HG03159 (cell line): ENCODE measurements around the gene CASR.

Source experiments
- ATAC-seq: cut with Tn5 transposase; IDR thresholded peaks from one replicate; pipeline ENCODE4 v1.9.1; 2021; ENCODE audit warnings: mild to moderate bottlenecking, moderate library complexity; ENCODE audit not compliant: unreplicated experiment

CASR gene

DNA sequence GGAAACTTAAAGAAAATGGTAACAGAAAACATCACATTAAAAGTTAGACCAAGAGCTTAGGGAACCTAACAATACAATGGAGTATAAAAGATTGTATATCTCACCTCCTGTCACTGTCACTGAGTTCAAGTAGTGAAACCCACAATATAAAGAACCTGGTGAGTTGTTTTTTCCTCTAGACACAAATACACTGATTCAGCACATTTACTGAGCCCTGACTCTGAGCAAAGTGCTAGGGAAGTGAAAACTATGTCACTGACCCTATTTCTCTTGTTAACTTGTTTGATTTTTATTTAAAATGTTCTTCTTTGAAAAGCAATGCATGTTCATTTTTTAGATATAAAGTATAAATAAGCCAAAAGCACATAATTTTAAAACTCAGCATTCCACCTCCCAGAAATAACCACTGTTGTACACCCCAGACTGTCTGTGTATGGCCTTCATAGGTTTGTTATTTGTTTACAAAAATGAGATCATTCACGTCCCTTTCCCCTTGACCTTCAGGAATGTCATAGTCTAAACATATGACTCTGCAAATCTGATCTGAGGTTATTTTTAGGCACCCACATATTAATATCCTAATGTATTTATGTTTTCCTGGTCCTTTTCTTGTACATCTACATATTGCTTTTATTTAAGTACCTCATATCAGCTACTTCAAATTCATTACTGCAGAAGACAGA is 72.4 kb downstream of the CASR start:
- peak; percentile 59 for ATAC-seq

GRCh38 chr3:122257644-122258364 is 74.3 kb downstream of the CASR start:
- ATAC-seq = no peak

DNA sequence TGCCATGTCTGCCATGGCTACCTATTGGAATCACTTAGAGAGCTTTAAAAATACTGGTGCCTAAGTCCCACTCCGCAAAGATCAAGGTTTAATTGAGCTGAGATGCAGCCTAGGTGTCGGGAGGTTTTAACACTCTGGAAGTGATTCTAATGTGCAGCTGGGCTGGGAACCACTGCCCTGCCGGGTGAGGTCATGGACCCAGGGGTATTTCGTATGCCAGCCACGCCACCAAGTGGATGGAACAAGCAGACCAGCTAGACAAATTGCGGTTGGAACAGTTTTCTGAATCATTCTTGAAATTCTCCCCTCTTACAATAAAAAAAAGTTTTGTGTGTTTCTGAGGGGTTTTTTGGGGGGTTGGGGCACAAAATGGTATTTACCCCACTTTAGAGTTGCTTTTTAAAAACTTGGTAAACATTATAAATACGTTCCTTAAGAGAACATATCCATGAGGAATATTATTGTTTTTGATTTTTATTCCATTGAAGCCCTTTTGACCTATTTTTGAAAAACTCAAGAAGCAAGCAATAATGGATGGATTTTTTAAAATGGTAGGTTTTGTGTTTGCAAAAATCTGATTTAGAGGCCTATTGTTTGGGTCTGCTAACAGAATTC is 75.4 kb downstream of the CASR start:
- peak; percentile 76 for ATAC-seq

DNA sequence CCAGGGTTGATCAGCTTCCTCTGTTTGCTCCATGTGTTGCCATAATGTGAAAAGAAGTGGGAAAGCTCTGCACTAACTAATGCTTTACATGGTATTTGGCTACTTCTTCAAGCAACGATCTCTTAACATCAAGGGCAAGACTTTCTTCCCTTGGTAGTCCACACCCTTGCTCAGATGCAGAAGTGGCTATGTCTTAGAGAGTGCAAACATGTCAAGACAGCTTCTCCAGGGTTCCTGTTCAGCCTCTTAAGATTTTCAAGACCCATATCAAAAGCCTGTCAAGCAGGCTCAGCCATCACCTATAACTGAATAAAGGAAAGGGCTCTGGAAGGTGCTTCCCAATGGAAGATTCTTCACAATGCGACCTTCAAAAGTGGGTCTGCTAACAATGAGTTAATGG is 76.7 kb downstream of the CASR start:
- ATAC-seq = no peak

GRCh38 chr3:122263058-122263457 is 79.6 kb downstream of the CASR start:
- no peak for ATAC-seq

DNA sequence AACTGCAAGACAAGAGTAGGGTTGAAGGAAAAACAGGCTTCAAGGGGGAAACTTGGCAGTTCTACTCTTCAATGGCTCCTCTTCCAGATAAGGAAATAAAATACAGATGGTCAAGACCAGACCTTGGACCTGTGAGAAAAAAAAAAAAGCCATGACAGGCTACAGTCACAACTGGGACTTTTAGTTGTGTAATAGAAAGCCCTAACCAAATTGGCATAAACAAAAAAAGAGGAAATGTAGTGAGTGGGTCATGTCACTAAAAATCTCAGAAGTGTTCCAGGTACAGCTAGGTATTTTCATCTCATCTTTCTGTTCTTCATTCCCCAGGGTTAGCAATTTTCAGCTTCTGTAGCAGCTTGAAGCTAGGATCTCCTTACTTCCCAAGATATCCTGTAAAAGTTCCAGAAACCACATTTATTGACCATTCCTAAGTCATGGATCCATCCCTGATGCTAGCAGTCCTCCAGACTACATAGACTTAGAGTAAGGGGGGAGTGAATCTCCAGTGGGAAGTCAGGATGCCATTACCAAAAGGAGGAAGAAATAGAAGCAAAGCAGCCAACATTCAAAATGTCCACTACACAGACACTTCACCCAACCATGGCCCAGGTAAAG is 80.6 kb downstream of the CASR start:
- ATAC-seq = no peak

DNA sequence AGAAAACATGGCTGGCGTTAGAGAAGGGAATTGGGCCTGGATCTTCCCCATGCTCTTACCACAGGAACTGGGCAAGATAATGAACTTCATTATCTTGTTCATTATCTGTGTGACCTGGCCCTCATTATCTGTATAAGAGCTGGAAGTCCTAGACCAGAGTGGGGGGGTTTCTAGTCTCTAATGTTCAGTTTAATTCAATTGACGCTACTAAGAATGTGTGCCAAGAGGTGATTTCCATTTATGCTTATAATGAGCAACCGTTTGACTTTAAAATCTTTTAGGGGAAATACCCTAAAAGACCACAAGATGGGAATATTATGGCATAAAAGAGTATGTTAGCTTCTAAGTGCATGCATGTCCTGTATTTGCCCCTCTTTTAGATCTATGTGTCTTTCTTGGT is 82.5 kb downstream of the CASR start:
- ATAC-seq = no peak

DNA sequence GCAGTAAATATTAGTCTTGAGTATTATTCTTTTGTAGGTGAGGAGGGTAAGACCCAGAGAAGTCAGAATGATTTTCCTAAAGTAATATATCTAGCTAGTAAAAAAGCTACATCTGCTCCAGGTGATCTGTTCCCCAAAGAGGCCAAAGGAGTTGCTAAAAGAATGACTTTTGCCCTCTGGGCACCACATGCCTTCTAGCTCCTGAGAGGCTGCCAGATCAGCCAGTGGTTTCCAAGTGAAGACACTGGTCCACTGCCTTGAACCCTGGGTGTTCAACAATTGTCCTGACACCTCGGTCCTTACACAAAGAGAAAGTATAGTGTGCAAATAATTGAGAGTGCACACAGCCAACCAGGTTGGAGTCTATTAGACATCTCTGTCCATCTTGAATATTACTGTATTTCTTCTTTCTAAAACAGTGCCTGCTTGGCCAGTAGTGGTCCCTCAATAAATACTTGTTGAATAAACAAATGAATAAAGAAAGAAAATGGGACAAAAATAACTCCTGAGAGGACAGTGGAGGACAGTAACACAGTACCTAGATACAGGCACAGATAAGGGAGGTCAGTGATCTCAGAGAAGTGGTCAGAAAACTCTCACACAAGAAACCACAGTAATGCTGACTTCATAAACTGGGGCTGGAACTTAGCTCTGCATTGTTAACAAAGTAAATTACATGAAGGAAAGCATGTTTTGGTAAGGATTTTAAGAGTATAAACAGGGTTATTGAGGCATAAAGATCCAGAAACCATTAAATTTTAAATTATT is 85.0 kb downstream of the CASR start:
- ATAC-seq = no peak

- no peak for ATAC-seq
Observed at GRCh38 chr3:122269045-122269444, 85.6 kb downstream of the CASR start.

DNA sequence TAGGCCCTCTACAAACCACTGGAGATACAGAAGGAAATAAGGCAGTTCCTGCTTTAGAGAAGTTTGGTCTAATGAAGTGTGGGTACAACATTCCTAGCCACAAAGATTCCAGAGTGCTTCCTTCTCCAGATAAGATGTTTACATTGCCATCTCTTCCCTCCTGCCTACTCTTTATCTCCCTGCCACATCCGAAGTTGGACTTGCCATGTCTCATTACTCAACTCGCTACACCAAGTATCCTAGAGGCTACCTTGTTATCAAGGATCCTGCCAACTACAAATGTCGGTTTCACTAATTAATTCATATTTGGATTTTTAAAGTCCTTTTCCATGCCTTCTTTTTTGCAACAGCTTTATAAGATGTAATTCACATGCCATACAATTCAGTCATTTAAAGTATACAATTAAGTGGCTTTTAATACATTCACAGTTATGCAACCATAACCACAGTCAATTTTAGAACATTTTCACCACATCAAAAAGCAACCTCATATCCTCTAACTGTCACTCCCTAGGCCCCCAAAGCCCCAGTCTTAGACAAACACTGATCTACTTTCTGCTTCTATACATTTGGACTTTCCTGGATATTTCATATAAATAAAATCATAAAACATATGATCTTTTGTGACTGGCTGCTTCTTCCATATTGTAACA is 87.9 kb downstream of the CASR start:
- no peak for ATAC-seq

- ATAC-seq = no peak
Observed at GRCh38 chr3:122272879-122273278, 89.4 kb downstream of the CASR start.

DNA sequence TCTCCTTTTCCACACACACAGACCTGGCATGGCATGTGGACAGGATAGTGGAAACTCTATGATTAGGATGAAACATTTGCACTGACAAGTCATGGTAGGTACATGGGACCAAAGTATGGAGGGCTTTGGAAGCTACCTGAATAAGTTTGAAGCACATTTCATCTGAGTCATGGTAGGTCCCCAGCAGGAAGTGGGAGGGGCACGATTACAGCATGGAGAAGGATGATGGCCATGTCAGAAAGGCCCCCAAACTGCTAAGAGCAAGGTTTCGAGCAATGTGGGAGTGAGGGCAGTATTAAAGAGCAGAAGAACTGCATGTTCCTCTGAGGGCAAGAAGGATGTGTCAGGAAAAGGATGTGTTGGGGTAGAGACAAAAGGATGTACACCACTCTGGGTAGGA is 90.0 kb downstream of the CASR start:
- ATAC-seq = no peak

DNA sequence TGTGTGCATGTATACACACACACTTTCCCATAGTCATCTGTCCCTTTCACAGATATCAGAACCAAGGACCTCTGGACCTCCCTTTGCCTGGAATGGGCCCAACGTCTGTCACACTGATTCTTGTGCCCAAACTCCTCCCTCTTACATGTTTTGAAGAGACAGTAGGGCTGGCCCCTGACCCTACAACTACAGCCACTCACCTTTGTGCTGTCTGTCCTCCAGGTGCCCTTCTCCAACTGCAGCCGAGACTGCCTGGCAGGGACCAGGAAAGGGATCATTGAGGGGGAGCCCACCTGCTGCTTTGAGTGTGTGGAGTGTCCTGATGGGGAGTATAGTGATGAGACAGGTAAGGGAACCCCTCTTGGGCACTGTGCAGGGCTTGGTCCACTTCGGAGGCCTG is 98.4 kb downstream of the CASR start:
- no peak for ATAC-seq

GRCh38 chr3:122283796-122284445 is 100.5 kb downstream of the CASR start:
- ATAC-seq = no peak

DNA sequence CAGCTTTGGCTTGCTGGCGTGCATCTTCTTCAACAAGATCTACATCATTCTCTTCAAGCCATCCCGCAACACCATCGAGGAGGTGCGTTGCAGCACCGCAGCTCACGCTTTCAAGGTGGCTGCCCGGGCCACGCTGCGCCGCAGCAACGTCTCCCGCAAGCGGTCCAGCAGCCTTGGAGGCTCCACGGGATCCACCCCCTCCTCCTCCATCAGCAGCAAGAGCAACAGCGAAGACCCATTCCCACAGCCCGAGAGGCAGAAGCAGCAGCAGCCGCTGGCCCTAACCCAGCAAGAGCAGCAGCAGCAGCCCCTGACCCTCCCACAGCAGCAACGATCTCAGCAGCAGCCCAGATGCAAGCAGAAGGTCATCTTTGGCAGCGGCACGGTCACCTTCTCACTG is 101.0 kb downstream of the CASR start:
- ATAC-seq = no peak

DNA sequence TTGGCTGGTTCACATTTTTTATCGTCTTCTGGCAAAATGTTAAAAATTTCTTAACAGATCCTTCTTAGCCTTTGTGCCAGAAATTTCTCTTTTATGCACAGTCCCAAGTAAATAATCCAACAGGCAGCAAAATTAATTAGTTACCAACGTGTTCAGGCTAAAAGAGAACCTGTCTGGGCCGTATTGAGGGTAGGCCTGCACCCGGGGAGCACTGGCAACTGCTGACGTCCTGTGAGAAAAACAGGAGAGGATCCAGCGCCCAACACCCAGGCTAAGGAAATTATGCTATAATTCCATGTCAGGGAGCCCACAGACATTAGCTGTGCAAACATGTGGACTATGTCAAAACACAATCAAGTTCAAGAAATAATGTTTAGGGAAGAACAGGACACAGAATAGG is 110.9 kb downstream of the CASR start:
- no peak for ATAC-seq

- no peak for ATAC-seq
Observed at GRCh38 chr3:122295266-122296062, 112.0 kb downstream of the CASR start.

DNA sequence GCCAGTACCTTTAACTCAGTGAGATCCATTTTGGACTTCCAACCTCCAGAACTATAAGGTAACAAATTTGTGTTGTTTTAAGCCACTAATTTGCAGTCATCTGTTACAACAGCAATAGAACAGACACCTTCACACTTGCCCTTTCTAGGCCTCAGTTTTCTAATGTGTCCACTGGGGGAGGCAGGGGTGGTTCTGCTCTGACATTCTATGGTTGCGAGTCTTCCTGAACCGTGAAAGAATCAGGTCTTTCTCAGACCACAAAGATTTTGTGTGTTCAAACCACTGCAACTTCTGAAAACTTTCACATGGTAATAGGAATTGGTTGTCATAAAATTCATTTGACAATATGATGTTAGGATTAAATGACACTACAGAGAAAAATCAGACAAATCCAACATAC is 114.8 kb downstream of the CASR start:
- ATAC-seq = peak; percentile 62

GRCh38 chr3:122299215-122299614 is 115.7 kb downstream of the CASR start:
- no peak for ATAC-seq
